Body of pancreas (tissue), 4 donors: ENCODE results near the gene TICAM1. TPM values are rescaled to one million over a fixed set of nuclear protein-coding genes. Genes with fewer than 3 reads are reported as not detected.
"Not testable (repeated sequence)": the region's sequence is repeated elsewhere in the genome, so short reads cannot be mapped to it uniquely, and the experiment has no call there.

ENCODE experiments used
- ATAC-seq: fragments of 150-250 bp; one replicate; pipeline ENCODE4 v1.9.1; 2016
- DNase-seq, 4 donors: peaks; one replicate each; pipeline ENCODE4 v3.0.0-alpha.2; 2019
- H3K27ac ChIP-seq, 4 donors: fragments of 200-600 bp; sonication (generic); 1 replicate in 3 of 4; 2 replicates in 1 of 4; pipeline versions ENCODE4 v1.5.1 to v1.6.1; 2016 to 2019; ENCODE audit warnings: mild to moderate bottlenecking in 1 of 4, mixed read lengths in 1 of 4, moderate library complexity in 1 of 4
- H3K27me3 ChIP-seq, 2 donors: fragments of 200-600 bp; sonication (generic); one replicate each; pipeline ENCODE4 v1.6.0; 2016; ENCODE audit warnings: mild to moderate bottlenecking in 1 of 2
- H3K36me3 ChIP-seq, 2 donors: fragments of 200-600 bp; sonication (generic); replicated peaks in 1 of 2; 2 replicates each; pipeline ENCODE4 v1.5.1; 2016; ENCODE audit warnings: low read depth in 2 of 2; ENCODE audit not compliant: insufficient read depth in 1 of 2
- H3K4me1 ChIP-seq: fragments of 200-600 bp; sonication (generic); one replicate; pipeline ENCODE4 v1.6.0; 2016
- H3K4me3 ChIP-seq, 2 donors: fragments of 200-600 bp; sonication (generic); 1 replicate in 1 of 2; 2 replicates in 1 of 2; pipeline ENCODE4 v1.5.1; 2016 to 2019
- H3K9me3 ChIP-seq, 3 donors: fragments of 200-600 bp; sonication (generic); 1 replicate in 2 of 3; 2 replicates in 1 of 3; pipeline ENCODE4 v1.5.1; 2016
- CTCF ChIP-seq, 7 experiments: fragments of 450-650 bp in 4 of 7; fragments of 200-600 bp in 3 of 7; sonication (generic) in 3 of 7; IDR thresholded peaks; one replicate each; pipeline ENCODE4 v1.5.1; 2016 to 2019; ENCODE audit warnings: antibody characterized with exemption in 7 of 7
- POLR2A ChIP-seq, 3 donors: fragments of 450-650 bp; IDR thresholded peaks; one replicate each; pipeline ENCODE4 v1.6.1; 2016; ENCODE audit warnings: antibody characterized with exemption in 3 of 3, mild to moderate bottlenecking in 2 of 3
- WGBS, 2 donors: methylation state at CpG; one replicate each; pipeline ENCODE4 v1.1.5; 2017; 5-methylcytosine and 5-hydroxymethylcytosine counted together
- intact Hi-C: fragments of 100-400 bp; cut with DNase I; formaldehyde crosslinking; loops from one replicate; pipeline ENCODE4 v1.15.1; 2023
- total RNA-seq, 2 donors: library from RNA; depleted of rRNA; stranded (reverse); fragments of >200 nt; gene quantifications; one replicate each; pipeline ENCODE4 v1.1.0, GENCODE V29; 2016

The TICAM1 gene
- total RNA-seq, 2 donors from 2014 or later: 5.4 to 12.9 TPM

- H3K4me1 ChIP-seq: peaks cover 3% of the 10 kb centered on the region
- H3K27ac ChIP-seq: no peak overlapping the region
- ATAC-seq: no peak
- H3K36me3 ChIP-seq: peaks cover 0 to 2% of the 10 kb centered on the region in 2 donors
- TF ChIP-seq POLR2A (IDR thresholded peaks at IDR 0.05) (no peak), CTCF (IDR thresholded peaks at IDR 0.05) (no peak)
- no peaks in the 10 kb centered on the region for H3K27me3 ChIP-seq
- H3K4me3 ChIP-seq: no peak overlapping the region
- intact Hi-C loops: no loop called here
- 87 to 91% methylated on average over 6 of the region's 6 CpGs for WGBS, 2 donors
- DNase-seq: no peak
- no peaks in the 10 kb centered on the region for H3K9me3 ChIP-seq
Measured at GRCh38 chr19:4852484-4852883, 21.0 kb upstream of the TICAM1 start.

- Histone ChIP-seq H3K27ac (no peak overlapping the region), H3K36me3 (peaks cover 0 to 5% of the 10 kb centered on the region in 2 donors), H3K4me1 (peaks cover 3% of the 10 kb centered on the region), H3K4me3 (no peak overlapping the region), H3K27me3 (no peaks in the 10 kb centered on the region), H3K9me3 (no peaks in the 10 kb centered on the region)
- intact Hi-C loops: no loop called here
- peak; percentile 60 to 80 (median 70) for DNase-seq
- TF ChIP-seq CTCF (IDR thresholded peaks at IDR 0.05) (peak; percentile 63 to 98 (median 73)), POLR2A (IDR thresholded peaks at IDR 0.05) (no peak)
- 75 to 81% methylated on average over 36 to 40 of the region's 42 CpGs for WGBS, 2 donors
- peak; percentile 77 for ATAC-seq
Measured at GRCh38 chr19:4851551-4852290, 20.2 kb upstream of the TICAM1 start.

- no peak for ATAC-seq
- no peaks in the 10 kb centered on the region for H3K4me1 ChIP-seq
- no peak overlapping the region for H3K27ac ChIP-seq
- no peaks in the 10 kb centered on the region for H3K27me3 ChIP-seq
- 81 to 85% methylated on average over 7 of the region's 7 CpGs for WGBS, 2 donors
- no peak for TF ChIP-seq POLR2A (IDR thresholded peaks at IDR 0.05)
- no peak for TF ChIP-seq CTCF (IDR thresholded peaks at IDR 0.05)
- no peaks in the 10 kb centered on the region for H3K9me3 ChIP-seq
- peaks cover 0 to 3% of the 10 kb centered on the region in 2 donors for H3K36me3 ChIP-seq
- DNase-seq: no peak
- intact Hi-C loops: loop anchor here (5.0 kb wide), 1 partner anchor 37 kb away; no protein-coding TSS in a partner anchor
- no peak overlapping the region for H3K4me3 ChIP-seq
Measured at GRCh38 chr19:4849019-4849418, 17.5 kb upstream of the TICAM1 start.

- Histone ChIP-seq H3K4me3 (no peak overlapping the region), H3K9me3 (no peaks in the 10 kb centered on the region), H3K36me3 (peaks cover 0 to 2% of the 10 kb centered on the region in 2 donors), H3K27ac (no peak overlapping the region), H3K4me1 (peaks cover 6% of the 10 kb centered on the region), H3K27me3 (no peaks in the 10 kb centered on the region)
- TF ChIP-seq POLR2A (IDR thresholded peaks at IDR 0.05) (no peak), CTCF (IDR thresholded peaks at IDR 0.05) (no peak)
- ATAC-seq: no peak
- DNase-seq: no peak
- intact Hi-C loops: loop anchor here (5.0 kb wide), 1 partner anchor 35 kb away; no protein-coding TSS in a partner anchor
- 94 to 95% methylated on average over 2 to 23 of the region's 23 CpGs for WGBS, 2 donors
Measured at GRCh38 chr19:4847190-4847973, 15.9 kb upstream of the TICAM1 start.

GRCh38 chr19:4845975-4846374 lies 14.5 kb upstream of the TICAM1 start:
- H3K36me3 ChIP-seq, ATAC-seq, H3K9me3 ChIP-seq, H3K27me3 ChIP-seq, H3K4me3 ChIP-seq, H3K27ac ChIP-seq, DNase-seq, H3K4me1 ChIP-seq: not testable (repeated sequence)
- 85 to 90% methylated on average over 8 to 9 of the region's 9 CpGs for WGBS, 2 donors
- intact Hi-C loops: loop anchor here (5.0 kb wide), 1 partner anchor 34 kb away; no protein-coding TSS in a partner anchor
